PC-3 (cell line): Measurements from ENCODE around the gene AFF2. TPM values are rescaled to one million over a fixed set of nuclear protein-coding genes. Genes with fewer than 3 reads are reported as not detected.

Source experiments
- ATAC-seq: fragments of 200-7000 bp; cut with Tn5 transposase; 2 replicates; pipeline ENCODE4 v1.9.1; 2020; ENCODE audit warnings: mild to moderate bottlenecking, moderate library complexity
- BruUV-seq: library from RNA; stranded (reverse); fragments of 400-500 nt; replicated peaks from 2 replicates; lab custom pipeline; 2021; lab: Mats Ljungman, UMichigan
- CTCF ChIA-PET: fragments of 300-600 bp; sonication (Branson Sonifier 250); formaldehyde crosslinking; loops from one replicate; lab custom pipeline; 2022; ENCODE audit warnings: antibody characterized with exemption; lab: Charles Lee
- POLR2A ChIA-PET: fragments of 300-600 bp; sonication (Branson Sonifier 250); formaldehyde crosslinking; loops from one replicate; lab custom pipeline; 2022; ENCODE audit warnings: antibody characterized with exemption; ENCODE audit not compliant: unreplicated experiment; lab: Charles Lee
- DNase-seq: peaks from one replicate; pipeline ENCODE4 v3.0.0-alpha.2; 2015
- H2AFZ ChIP-seq: fragments of 300-600 bp; sonication (generic); 2 replicates; pipeline ENCODE4 v1.6.0; 2016; ENCODE audit warnings: antibody characterized with exemption, low read length
- H3F3A ChIP-seq: fragments of 300-600 bp; sonication (generic); one replicate; pipeline ENCODE4 v1.6.0; 2017; ENCODE audit warnings: antibody characterized with exemption, low read length, control low read depth, mild to moderate bottlenecking; ENCODE audit not compliant: unreplicated experiment
- H3K27ac ChIP-seq: fragments of 300-600 bp; sonication (generic); 2 replicates; pipeline ENCODE4 v1.5.1; 2016; ENCODE audit warnings: mild to moderate bottlenecking, low read length
- H3K27me3 ChIP-seq: fragments of 300-600 bp; sonication (generic); 2 replicates; pipeline ENCODE4 v1.6.1; 2016; ENCODE audit warnings: low read length, mixed read lengths
- H3K36me3 ChIP-seq: fragments of 300-600 bp; sonication (generic); 2 replicates; pipeline ENCODE4 v1.6.1; 2016; ENCODE audit warnings: low read depth, mixed run types, low read length, mixed read lengths
- H3K4me1 ChIP-seq: fragments of 300-600 bp; sonication (generic); 2 replicates; pipeline ENCODE4 v1.5.1; 2016; ENCODE audit warnings: low read length; ENCODE audit not compliant: insufficient read depth
- H3K4me2 ChIP-seq: fragments of 300-600 bp; sonication (generic); 2 replicates; pipeline ENCODE4 v1.6.0; 2016; ENCODE audit warnings: low read length
- H3K4me3 ChIP-seq: fragments of 300-600 bp; sonication (generic); 2 replicates; pipeline ENCODE4 v1.5.1; 2016; ENCODE audit warnings: mild to moderate bottlenecking, low read length, mixed read lengths
- H3K79me2 ChIP-seq: fragments of 300-600 bp; sonication (generic); 2 replicates; pipeline ENCODE4 v1.6.1; 2017; ENCODE audit warnings: low read length, mixed read lengths
- H3K9ac ChIP-seq: fragments of 300-600 bp; sonication (generic); 2 replicates; pipeline ENCODE4 v1.6.0; 2016; ENCODE audit warnings: mild to moderate bottlenecking, low read length
- H3K9me2 ChIP-seq: fragments of 300-600 bp; sonication (generic); replicated peaks from 2 replicates; pipeline ENCODE4 v1.6.1; 2016; ENCODE audit warnings: mixed run types, low read length, mixed read lengths
- H3K9me3 ChIP-seq: fragments of 300-600 bp; sonication (generic); 2 replicates; pipeline ENCODE4 v1.6.1; 2016; ENCODE audit warnings: low read length, mixed read lengths
- H4K20me1 ChIP-seq: fragments of 300-600 bp; sonication (generic); 2 replicates; pipeline ENCODE4 v1.6.1; 2016; ENCODE audit warnings: low read length, mixed read lengths
- CTCF ChIP-seq: fragments of 300-600 bp; sonication (generic); conservative IDR thresholded peaks from 2 replicates; pipeline ENCODE4 v1.5.1; 2017; ENCODE audit warnings: antibody characterized with exemption, low read depth, mild to moderate bottlenecking, low read length
- EZH2 ChIP-seq: fragments of 300-600 bp; sonication (generic); IDR thresholded peaks from one replicate; pipeline ENCODE4 v1.6.1; 2017; ENCODE audit warnings: antibody characterized with exemption, mild to moderate bottlenecking, low read length; ENCODE audit not compliant: unreplicated experiment
- EZH2phosphoT487 ChIP-seq: fragments of 300-600 bp; sonication (generic); IDR thresholded peaks from 2 replicates; pipeline ENCODE4 v1.6.1; 2018; ENCODE audit warnings: mild to moderate bottlenecking, antibody characterized with exemption, low read length, borderline replicate concordance
- intact Hi-C: fragments of 100-400 bp; cut with micrococcal nuclease; formaldehyde crosslinking; loops from 2 replicates; pipeline ENCODE4 v1.9.0; 2023
- total RNA-seq: library from RNA; depleted of rRNA; stranded (reverse); fragments of >200 nt; gene quantifications from 2 replicates; pipeline ENCODE4 v1.2.3, GENCODE V29; 2014

AFF2 gene
- total RNA-seq, 1 experiment from 2014 or later, result not detected

- no peaks in the 10 kb centered on the region for H3F3A ChIP-seq
- DNase-seq (no peak), ATAC-seq (no peak)
- no peaks in the 10 kb centered on the region for H3K4me1 ChIP-seq
- no peaks in the 10 kb centered on the region for H3K9me2 ChIP-seq
- no peak overlapping the region for H3K4me3 ChIP-seq
- no peaks in the 10 kb centered on the region for H3K9me3 ChIP-seq
- H2AFZ ChIP-seq, result no peak overlapping the region
- ChIA-PET POLR2A (no interaction called here), CTCF (no interaction called here)
- no peaks in the 10 kb centered on the region for H4K20me1 ChIP-seq
- no peak overlapping the region for H3K4me2 ChIP-seq
- no peak for TF ChIP-seq EZH2phosphoT487
- TF ChIP-seq EZH2, result no peak
- no peak for TF ChIP-seq CTCF
- H3K79me2 ChIP-seq, result no peaks in the 10 kb centered on the region
- BruUV-seq, result no TSS peak
- H3K36me3 ChIP-seq, result no peaks in the 10 kb centered on the region
- no peak overlapping the region for H3K9ac ChIP-seq
- H3K27ac ChIP-seq, result no peak overlapping the region
- H3K27me3 ChIP-seq, result no peaks in the 10 kb centered on the region
- intact Hi-C loops, result no loop called here
Observed at GRCh38 chrX:149043401-149043800, 543.0 kb downstream of the AFF2 start.

- Histone ChIP-seq H3K4me3 (no peak overlapping the region), H3K9ac (no peak overlapping the region), H3K36me3 (no peaks in the 10 kb centered on the region), H3K27me3 (no peaks in the 10 kb centered on the region), H4K20me1 (no peaks in the 10 kb centered on the region), H3K27ac (no peak overlapping the region), H3K4me1 (no peaks in the 10 kb centered on the region), H3K79me2 (no peaks in the 10 kb centered on the region), H3F3A (no peaks in the 10 kb centered on the region), H3K4me2 (no peak overlapping the region), H3K9me2 (no peaks in the 10 kb centered on the region), H2AFZ (no peak overlapping the region), H3K9me3 (no peaks in the 10 kb centered on the region)
- intact Hi-C loops, result no loop called here
- no peak for TF ChIP-seq EZH2
- TF ChIP-seq CTCF, result no peak
- TF ChIP-seq EZH2phosphoT487, result no peak
- POLR2A ChIA-PET, result no interaction called here
- DNase-seq, result no peak
- CTCF ChIA-PET, result no interaction called here
- BruUV-seq, result no TSS peak
- no peak for ATAC-seq
Observed at GRCh38 chrX:149044471-149044870, 544.1 kb downstream of the AFF2 start.

GRCh38 chrX:149045645-149046210 lies 545.3 kb downstream of the AFF2 start:
- Histone ChIP-seq H2AFZ (no peak overlapping the region), H3K79me2 (no peaks in the 10 kb centered on the region), H3K9ac (no peak overlapping the region), H3K4me3 (no peak overlapping the region), H3F3A (no peaks in the 10 kb centered on the region), H3K36me3 (no peaks in the 10 kb centered on the region), H3K9me2 (no peaks in the 10 kb centered on the region), H3K27me3 (no peaks in the 10 kb centered on the region), H3K4me1 (no peaks in the 10 kb centered on the region), H4K20me1 (no peaks in the 10 kb centered on the region), H3K9me3 (no peaks in the 10 kb centered on the region), H3K27ac (no peak overlapping the region), H3K4me2 (no peak overlapping the region)
- CTCF ChIA-PET, result no interaction called here
- intact Hi-C loops, result no loop called here
- POLR2A ChIA-PET, result no interaction called here
- no peak for ATAC-seq
- no TSS peak for BruUV-seq
- no peak for DNase-seq
- no peak for TF ChIP-seq EZH2phosphoT487
- no peak for TF ChIP-seq EZH2
- no peak for TF ChIP-seq CTCF
